NCI-H526 (cell line): Measurements from ENCODE around the gene PEAK1.

Experiments
- DNase-seq, 2 experiments: peaks; one replicate each; lab custom pipeline; 2025; lab: John Stamatoyannopoulos, UW

PEAK1 gene

GRCh38 chr15:77064063-77064462, 355.8 kb downstream of the PEAK1 start:
- no peak for DNase-seq

GRCh38 chr15:77063249-77063648, 356.7 kb downstream of the PEAK1 start:
- no peak for DNase-seq

DNA sequence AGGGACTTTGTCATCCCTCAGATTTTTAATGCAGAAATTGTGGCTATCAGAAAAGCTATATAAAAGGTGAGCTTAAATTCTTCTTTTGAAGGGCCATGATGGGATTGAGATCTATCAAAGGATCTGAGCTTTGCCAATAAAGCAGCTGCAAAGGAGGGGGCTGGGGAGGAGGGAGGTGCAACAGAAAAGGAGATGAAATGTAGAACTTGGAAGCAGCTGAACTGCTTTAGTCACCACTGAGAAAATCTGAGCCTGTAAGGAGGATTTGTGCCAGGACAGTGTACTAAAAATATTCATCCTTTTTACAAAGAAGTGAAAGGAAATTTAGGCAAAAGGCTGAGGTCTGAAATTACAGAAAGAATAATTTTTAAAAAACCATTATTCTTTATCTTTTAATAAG, 359.4 kb downstream of the PEAK1 start:
- no peak for DNase-seq

DNA sequence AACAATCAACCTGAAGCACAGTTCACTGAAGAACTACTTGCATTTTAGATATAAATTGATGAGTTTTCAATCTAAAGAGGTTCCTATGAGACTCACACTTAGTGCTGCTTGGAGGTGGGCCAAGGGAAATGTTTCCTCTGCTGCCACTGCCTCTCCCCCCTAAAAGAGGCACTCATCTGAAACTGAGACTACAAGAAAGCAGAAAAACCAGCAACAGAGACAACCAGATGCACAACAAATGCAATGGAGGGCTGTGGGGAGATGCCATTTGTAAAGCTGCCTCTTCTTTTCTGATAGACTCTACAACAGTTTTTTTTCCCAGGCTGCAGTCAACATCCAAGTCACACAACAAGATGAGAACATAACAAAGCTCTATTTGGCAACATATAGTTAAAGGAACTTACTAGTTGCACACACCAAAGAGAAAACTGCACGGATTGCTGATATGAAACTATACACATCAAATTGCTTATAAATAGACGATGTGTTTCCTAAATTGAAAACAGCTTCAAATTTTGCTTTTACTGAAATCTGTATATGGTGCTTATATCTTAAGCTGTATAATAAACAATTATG, 360.0 kb downstream of the PEAK1 start:
- DNase-seq: no peak

DNA sequence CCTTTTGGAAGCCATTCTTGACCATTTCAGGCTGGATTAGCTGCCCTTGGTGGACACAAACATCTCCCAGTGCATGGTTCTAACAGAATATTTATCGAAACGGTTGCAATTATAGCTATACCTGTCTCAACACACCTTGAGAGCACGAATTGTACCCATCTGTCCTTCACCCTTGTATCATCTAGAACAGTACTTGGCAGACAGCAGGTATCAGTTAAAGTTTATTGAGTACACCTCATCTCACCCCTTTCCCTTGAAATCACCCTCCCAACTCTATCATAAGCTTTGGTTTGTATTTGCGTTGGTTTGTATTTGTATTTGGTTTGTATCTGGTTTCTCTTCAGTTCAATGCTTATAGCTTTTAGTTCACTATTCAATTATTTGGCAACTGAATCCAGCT, 361.4 kb downstream of the PEAK1 start:
- DNase-seq: no peak

- DNase-seq: no peak
Observed at GRCh38 chr15:77057685-77058084, 362.2 kb downstream of the PEAK1 start.

DNA sequence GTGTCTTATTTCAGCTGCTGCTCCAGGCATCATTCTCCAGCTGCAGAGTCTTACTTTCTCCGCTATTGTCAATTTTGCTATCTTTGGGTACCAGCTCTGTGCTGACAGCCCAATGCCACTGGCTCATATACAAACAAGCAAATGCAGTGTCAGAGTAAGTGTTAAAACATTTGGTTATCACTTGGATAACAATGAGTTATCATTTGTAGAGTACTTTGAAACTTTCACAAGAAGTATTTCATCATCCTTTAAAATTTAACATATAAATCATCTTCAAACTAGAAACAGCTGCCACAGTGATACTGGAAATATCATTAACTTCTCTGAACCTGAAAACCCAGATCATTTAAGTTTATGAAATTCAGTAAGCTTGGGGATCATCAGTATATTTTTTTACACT, 362.8 kb downstream of the PEAK1 start:
- DNase-seq: no peak

GRCh38 chr15:77053709-77054108, 366.2 kb downstream of the PEAK1 start:
- no peak for DNase-seq

GRCh38 chr15:77052556-77052955, 367.3 kb downstream of the PEAK1 start:
- no peak for DNase-seq
